A673 (cell line): Measurements from ENCODE around the gene HMOX1.

Experiments
- CTCF ChIP-seq: fragments of 300-800, 200-600 bp; sonication (generic); conservative IDR thresholded peaks from 2 replicates; pipeline ENCODE4 v1.5.1; 2017; ENCODE audit warnings: low read depth, mild to moderate bottlenecking, antibody characterized with exemption, low read length, moderate library complexity, mixed read lengths
- EZH2 ChIP-seq: fragments of 200-600 bp; sonication (generic); IDR thresholded peaks from 2 replicates; pipeline ENCODE4 v1.6.1; 2017; ENCODE audit warnings: borderline replicate concordance, low read depth, mild to moderate bottlenecking, mixed read lengths, antibody characterized with exemption, low read length; ENCODE audit not compliant: poor library complexity, severe bottlenecking

DNA sequence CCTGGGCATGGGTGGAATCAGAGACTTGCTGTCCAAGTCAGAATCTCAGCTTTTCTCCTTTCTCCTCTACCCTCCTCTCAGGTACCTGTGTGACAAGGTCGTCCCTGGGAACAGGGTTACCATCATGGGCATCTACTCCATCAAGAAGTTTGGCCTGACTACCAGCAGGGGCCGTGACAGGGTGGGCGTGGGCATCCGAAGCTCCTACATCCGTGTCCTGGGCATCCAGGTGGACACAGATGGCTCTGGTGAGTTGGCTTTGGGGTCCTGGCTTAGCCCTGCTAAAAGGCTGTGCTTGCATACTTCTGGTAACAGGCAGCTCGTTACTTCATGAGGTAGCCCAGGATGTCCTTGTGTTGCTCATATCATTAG lies 29.8 kb downstream of the HMOX1 start:
- no peak for TF ChIP-seq CTCF
- no peak for TF ChIP-seq EZH2
